SH-SY5Y (cell line): ENCODE results near the gene CEACAM3.

Experiments used
- GATA2 ChIP-seq: IDR thresholded peaks from 2 replicates; pipeline ENCODE4 v1.6.1; 2011; ENCODE audit warnings: mild to moderate bottlenecking, low read depth, low read length
- GATA3 ChIP-seq: IDR thresholded peaks from 2 replicates; pipeline ENCODE4 v1.6.1; 2011; ENCODE audit warnings: low read depth, mild to moderate bottlenecking, low read length, moderate library complexity

- TF ChIP-seq GATA3, result no peak
- no peak for TF ChIP-seq GATA2
These were observed at the start of gene CEACAM3 for GRCh38 chr19:41796362-41796761.
